ENCODE results near the gene NMNAT2.

NMNAT2 gene

DNA sequence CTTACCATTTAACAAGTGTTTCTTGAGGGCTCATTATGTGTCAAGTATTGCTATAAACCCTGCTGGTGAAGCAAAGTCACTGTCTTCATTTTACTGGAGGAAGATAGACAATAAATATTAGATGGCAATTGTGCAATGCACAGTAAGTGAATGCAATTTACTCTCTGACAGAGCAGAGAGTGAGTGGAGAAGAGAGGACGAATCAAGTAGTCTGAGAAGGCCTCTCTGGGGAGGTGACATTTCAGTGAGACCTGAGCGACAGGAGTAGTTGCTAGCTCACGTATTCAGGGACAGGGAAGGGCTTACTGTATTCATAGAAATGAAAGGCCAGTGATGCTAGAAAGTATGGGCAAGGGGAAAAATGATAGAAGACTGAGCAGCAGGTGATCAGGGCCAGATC, 1.2 kb upstream of the NMNAT2 start:
- DNase-seq (ENCODE audit: insufficient read length, low spot score): no peak
- FAIRE-seq: peak; percentile 51
- TF ChIP-seq, protein P1, sequence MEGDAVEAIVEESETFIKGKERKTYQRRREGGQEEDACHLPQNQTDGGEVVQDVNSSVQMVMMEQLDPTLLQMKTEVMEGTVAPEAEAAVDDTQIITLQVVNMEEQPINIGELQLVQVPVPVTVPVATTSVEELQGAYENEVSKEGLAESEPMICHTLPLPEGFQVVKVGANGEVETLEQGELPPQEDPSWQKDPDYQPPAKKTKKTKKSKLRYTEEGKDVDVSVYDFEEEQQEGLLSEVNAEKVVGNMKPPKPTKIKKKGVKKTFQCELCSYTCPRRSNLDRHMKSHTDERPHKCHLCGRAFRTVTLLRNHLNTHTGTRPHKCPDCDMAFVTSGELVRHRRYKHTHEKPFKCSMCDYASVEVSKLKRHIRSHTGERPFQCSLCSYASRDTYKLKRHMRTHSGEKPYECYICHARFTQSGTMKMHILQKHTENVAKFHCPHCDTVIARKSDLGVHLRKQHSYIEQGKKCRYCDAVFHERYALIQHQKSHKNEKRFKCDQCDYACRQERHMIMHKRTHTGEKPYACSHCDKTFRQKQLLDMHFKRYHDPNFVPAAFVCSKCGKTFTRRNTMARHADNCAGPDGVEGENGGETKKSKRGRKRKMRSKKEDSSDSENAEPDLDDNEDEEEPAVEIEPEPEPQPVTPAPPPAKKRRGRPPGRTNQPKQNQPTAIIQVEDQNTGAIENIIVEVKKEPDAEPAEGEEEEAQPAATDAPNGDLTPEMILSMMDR (IDR thresholded peaks at IDR 0.05; ENCODE audit: insufficient read depth, missing control alignments): no peak

DNA sequence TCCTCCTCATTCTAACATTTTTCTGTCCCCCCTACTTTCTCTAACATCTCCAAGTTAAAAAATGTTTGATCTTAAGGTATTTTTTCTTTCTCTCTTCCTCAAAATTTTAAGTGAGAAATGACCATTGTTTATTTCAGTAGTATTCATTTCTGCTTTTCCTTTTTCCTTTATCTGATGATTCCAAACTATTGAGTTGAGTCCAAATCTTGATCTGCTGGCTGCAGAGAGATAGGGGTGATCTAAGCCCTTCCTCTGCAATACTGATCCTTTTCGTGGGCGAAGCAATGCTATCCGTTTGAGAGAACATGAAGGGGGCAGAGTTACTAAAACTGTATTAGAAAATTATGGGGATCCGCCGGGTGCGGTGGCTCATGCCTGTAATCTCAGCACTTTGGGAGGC, 516 bp upstream of the NMNAT2 start:
- TF ChIP-seq, protein P1 (IDR thresholded peaks at IDR 0.05; ENCODE audit: insufficient read depth, missing control alignments): no peak
- DNase-seq (ENCODE audit: insufficient read length, low spot score) (no peak), FAIRE-seq (no peak)

DNA sequence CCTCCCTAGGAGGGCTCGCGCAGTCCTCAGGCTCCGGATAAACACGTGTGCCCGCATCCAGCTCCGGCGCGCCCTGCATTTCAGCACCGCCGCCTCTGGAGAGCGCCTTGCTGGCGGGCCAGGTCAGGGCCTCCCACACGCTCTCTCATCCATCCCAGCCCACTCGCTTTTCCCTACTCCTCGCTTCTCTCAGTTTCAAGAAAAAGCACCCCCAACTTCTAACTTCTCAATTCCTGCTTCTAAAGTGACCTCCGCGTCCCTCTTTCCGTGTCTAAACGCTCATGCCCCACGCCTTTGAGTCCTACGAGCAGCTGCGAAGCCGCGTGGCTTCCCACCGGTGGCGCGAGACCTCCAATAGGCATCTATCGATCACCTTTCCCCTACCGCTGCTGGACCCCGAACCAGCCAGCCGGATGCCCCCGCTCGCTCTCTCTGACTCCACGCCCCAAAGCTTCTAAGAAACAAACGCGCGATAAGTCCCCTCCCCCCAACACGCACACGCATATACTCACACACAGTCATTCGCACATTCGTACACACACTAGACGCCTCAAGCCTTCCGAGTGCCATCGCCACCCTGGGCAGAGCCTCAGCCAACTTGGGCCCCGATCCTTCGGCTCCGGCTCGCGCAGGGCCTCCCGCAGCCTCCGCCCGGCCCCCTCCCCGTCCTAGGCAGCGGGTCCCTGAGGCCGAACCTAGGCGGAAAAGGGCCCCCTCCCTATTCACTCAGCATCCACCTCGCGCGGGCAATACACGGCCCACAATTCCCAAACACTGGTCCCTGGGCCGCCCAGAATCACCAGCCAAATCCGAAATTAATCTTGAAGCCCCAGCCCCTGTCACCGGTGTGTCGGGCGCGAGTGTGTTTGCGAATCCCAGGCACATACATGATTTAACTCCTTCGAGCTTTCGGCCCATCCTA, 1.1 kb downstream of the NMNAT2 start:
- no peak for DNase-seq (ENCODE audit: insufficient read length, low spot score)
- FAIRE-seq: no peak
- TF ChIP-seq, protein P1 (IDR thresholded peaks at IDR 0.05; ENCODE audit: insufficient read depth, missing control alignments): no peak

DNA sequence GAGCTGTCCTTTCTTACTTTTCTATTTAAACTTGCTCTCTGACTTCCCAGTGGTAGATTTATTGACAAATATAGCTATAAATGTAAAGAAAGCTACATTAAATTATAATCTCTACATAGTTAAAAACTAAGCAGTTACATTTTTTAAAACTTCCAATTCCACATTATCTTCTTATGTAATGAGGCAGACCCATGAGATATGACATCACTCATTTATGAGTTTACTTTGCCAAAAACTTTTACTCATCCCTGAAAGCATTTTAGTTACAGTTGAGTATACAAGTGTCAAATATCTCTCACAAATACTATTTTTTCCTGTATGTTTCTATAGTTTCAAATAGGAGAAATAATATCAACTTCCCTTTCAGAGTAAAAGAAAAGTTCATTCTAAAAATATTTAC, 3.8 kb downstream of the NMNAT2 start:
- DNase-seq (ENCODE audit: insufficient read length, low spot score) (no peak), FAIRE-seq (peak; percentile 46)

DNA sequence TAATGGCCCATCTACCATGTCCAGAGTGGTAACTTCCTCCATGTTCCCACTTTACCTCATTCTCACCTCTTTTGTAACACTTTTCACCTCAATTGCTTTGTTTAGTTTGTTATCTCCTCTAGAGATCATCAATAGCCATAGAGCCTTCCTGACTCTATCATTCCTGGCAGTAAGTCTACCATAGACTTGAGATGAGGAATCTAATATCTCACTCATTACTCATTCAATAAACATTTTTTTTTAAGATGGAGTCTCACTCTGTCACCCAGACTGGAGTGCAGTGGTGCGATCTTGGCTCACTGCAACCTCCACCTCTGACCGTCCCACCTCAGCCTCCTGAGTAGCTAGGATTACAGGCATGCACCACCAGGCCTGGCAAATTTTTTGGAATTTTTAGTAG, 7.1 kb downstream of the NMNAT2 start:
- DNase-seq (ENCODE audit: insufficient read length, low spot score) (no peak), FAIRE-seq (no peak)
- TF ChIP-seq, protein P1 (IDR thresholded peaks at IDR 0.05; ENCODE audit: insufficient read depth, missing control alignments): no peak

More for the DNA sequence above, 3.8 kb downstream of the NMNAT2 start:
- TF ChIP-seq, protein P1 (IDR thresholded peaks at IDR 0.05; ENCODE audit: insufficient read depth, missing control alignments): no peak

DNA sequence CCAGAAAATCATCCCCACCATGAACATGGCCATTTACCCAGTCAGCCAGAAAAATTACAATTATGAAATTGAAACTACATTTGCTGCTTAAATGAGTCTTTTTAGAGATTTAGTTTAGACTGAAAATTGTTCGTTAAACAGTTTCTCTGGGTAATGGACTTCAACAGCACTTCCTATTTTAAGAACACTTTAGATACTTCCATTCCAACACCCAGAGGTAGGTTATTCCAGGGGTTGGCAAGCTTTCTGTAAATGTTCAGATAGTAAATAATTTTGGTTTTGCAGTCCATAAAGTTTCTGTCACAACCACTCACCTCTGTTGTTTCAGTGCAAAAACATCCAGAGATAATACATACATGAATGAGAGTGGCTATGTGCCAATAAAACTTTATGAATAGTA, 10.2 kb downstream of the NMNAT2 start:
- DNase-seq (ENCODE audit: insufficient read length, low spot score) (no peak), FAIRE-seq (no peak)
- TF ChIP-seq, protein P1 (IDR thresholded peaks at IDR 0.05; ENCODE audit: insufficient read depth, missing control alignments): no peak

DNA sequence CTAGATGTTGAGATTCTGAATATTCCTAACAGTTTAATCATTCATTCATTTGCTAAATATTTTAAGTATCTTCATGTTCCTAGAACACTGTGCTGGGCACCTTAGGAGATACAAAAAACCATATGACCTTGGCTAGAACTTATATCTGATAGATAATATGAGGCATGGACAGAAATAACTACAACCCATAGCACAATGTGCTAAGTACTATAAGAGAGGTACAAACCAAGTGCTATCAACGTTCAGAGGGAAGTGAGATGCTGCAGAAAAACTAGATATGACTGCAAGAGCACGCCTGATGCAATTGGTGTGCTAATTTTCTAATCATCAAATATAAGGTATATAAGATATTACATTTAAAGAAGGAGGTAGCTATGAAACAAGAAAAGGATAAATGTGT, 10.7 kb downstream of the NMNAT2 start:
- FAIRE-seq (no peak), DNase-seq (ENCODE audit: insufficient read length, low spot score) (no peak)
- TF ChIP-seq, protein P1 (IDR thresholded peaks at IDR 0.05; ENCODE audit: insufficient read depth, missing control alignments): no peak
